ENCODE results near the gene UNC45A.

The UNC45A gene

GRCh38 chr15:90902040-90902839, 32.8 kb upstream of the UNC45A start:
- no peaks in the 10 kb centered on the region for H3K9me3 ChIP-seq (ENCODE audit: low read length)
- peak overlapping the region; percentile 64 for H3K4me3 ChIP-seq (ENCODE audit: low read depth, low read length, poor library complexity, severe bottlenecking)
- H3K79me2 ChIP-seq (ENCODE audit: insufficient read depth, low read length), result no peaks in the 10 kb centered on the region
- no peak overlapping the region for H2AFZ ChIP-seq (ENCODE audit: low read length)
- H3K36me3 ChIP-seq (ENCODE audit: insufficient read depth, low read length), result peaks cover 25% of the 10 kb centered on the region
- peak overlapping the region; percentile 0 for H3K27ac ChIP-seq (ENCODE audit: low read depth, low read length, poor library complexity, severe bottlenecking)
- peaks cover 24% of the 10 kb centered on the region for H3K4me1 ChIP-seq (ENCODE audit: insufficient read depth, low read length, severe bottlenecking)
- no peaks in the 10 kb centered on the region for H3K27me3 ChIP-seq (ENCODE audit: insufficient read depth, low read length)
- TF ChIP-seq, protein P1, sequence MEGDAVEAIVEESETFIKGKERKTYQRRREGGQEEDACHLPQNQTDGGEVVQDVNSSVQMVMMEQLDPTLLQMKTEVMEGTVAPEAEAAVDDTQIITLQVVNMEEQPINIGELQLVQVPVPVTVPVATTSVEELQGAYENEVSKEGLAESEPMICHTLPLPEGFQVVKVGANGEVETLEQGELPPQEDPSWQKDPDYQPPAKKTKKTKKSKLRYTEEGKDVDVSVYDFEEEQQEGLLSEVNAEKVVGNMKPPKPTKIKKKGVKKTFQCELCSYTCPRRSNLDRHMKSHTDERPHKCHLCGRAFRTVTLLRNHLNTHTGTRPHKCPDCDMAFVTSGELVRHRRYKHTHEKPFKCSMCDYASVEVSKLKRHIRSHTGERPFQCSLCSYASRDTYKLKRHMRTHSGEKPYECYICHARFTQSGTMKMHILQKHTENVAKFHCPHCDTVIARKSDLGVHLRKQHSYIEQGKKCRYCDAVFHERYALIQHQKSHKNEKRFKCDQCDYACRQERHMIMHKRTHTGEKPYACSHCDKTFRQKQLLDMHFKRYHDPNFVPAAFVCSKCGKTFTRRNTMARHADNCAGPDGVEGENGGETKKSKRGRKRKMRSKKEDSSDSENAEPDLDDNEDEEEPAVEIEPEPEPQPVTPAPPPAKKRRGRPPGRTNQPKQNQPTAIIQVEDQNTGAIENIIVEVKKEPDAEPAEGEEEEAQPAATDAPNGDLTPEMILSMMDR (IDR thresholded peaks at IDR 0.05; ENCODE audit: low read length), result peak; percentile 70
- no peak for TF ChIP-seq EZH2 (IDR thresholded peaks at IDR 0.05; ENCODE audit: borderline replicate concordance, low read length)
- peak overlapping the region; percentile 59 for H3K9ac ChIP-seq (ENCODE audit: low read length)
- no peaks in the 10 kb centered on the region; the same call in 1 of the 2 replicates for H3F3A ChIP-seq (ENCODE audit: insufficient read depth, low read length)
- H3K4me2 ChIP-seq (ENCODE audit: low read length), result peak overlapping the region; percentile 71
- H4K20me1 ChIP-seq (ENCODE audit: insufficient read depth, low read length), result no peaks in the 10 kb centered on the region
- no peaks in the 10 kb centered on the region for H3K9me2 ChIP-seq (ENCODE audit: low read depth, low read length)

DNA sequence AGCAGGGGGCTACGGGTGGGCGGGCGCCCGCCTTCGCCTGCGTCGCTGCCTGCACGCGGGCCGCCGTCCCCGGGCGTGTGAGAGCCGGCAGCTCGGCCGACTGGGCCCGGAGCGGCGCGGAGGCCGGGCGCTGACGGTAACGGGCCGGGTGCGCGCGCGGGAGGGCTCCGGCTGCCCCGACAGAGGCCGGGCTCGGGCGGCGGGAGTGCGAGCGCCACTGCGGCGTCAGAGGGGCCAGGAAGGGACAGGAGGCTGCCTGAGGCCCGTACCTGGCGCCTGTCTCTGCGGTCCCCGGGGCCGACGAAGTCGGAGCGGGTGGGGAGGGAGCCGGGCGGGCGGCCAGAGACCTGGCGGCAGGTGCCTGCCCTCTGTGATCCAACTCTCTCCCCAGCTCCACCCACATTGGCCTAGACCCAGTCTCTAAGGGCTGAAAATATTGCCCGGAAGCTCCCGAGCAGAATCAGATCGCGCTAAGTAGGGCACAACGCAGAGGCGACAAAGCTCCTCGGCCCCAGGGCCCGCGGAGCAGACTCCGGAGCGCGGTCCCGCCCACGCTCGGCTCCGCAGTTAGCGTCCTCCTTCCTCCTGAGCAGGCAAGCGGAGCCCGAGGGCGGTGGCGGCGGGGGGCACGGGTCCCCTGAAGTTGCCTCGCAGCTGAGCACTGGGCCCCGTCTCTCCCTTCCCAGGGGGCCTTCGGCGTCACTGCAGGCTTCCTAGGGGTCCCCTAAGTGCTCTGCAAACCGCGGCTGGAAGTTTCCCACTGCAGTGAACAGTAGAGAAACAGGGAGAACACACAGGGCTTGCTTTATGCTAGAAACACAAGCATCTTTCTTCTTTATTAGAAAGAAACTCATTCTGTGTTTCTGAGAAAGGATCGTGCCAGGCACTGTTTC, 32.0 kb upstream of the UNC45A start, which contains the start of gene MAN2A2:
TSS of gene MAN2A2 (plus strand) at position 463 of the 893 bp plus-strand sequence. CDS start 906 bp downstream, outside the sequence.
- Histone ChIP-seq H3K9ac (ENCODE audit: low read length) (peak within 1 kb of the TSS; percentile 66), H3K4me2 (ENCODE audit: low read length) (peak within 1 kb of the TSS; percentile 87), H3K4me1 (ENCODE audit: insufficient read depth, low read length, severe bottlenecking) (peaks cover 18% of the 10 kb centered on the region), H3F3A (ENCODE audit: insufficient read depth, low read length) (peaks cover 4% of the 10 kb centered on the region), H3K36me3 (ENCODE audit: insufficient read depth, low read length) (peaks cover 34% of the 10 kb centered on the region), H3K4me3 (ENCODE audit: low read depth, low read length, poor library complexity, severe bottlenecking) (peak within 1 kb of the TSS; percentile 72), H3K79me2 (ENCODE audit: insufficient read depth, low read length) (no peaks in the 10 kb centered on the region), H3K27me3 (ENCODE audit: insufficient read depth, low read length) (no peaks in the 10 kb centered on the region), H3K27ac (ENCODE audit: low read depth, low read length, poor library complexity, severe bottlenecking) (peak within 1 kb of the TSS; percentile 67), H3K9me2 (ENCODE audit: low read depth, low read length) (no peaks in the 10 kb centered on the region), H3K9me3 (ENCODE audit: low read length) (no peaks in the 10 kb centered on the region), H4K20me1 (ENCODE audit: insufficient read depth, low read length) (no peaks in the 10 kb centered on the region), H2AFZ (ENCODE audit: low read length) (no peak within 1 kb of the TSS)
- TF ChIP-seq, protein P1 (IDR thresholded peaks at IDR 0.05; ENCODE audit: low read length), result no peak
- TF ChIP-seq EZH2 (IDR thresholded peaks at IDR 0.05; ENCODE audit: borderline replicate concordance, low read length), result no peak

DNA sequence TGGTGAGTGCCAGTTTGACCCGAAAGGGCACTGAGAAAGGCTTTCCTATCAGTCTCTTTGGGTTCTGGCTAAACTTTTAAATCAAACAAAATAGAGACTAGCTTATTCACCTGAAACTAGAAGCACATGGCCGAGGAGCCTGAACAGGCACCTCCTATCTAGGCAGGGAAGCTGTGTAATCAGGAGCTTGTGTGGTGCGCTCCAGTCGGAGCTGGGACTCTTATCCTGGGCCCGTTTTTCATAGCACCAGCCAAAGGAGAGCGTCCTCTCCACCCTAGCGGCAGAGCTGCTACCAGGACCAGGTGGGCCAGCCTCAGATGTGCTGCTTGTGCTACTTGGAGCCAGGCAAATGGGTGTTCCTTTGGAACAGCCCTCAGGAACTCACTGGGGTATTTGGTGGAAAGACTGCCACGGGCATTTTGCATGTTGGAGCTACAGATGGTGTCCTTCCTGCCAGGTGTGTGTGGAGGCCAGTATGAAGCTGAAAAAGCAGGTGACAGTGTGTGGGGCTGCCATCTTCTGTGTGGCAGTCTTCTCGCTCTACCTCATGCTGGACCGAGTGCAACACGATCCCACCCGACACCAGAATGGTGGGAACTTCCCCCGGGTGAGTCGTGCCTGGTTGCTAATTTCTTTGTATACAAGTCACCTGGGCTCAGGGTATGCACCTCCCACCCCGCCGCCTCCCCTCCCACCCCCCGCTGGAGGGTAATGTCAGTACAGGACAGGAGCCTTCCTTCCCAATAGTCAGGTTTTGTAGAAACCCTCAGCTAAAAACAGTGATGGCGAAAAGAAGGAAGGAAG, 31.1 kb upstream of the UNC45A start:
- Histone ChIP-seq H3K4me3 (ENCODE audit: low read depth, low read length, poor library complexity, severe bottlenecking) (peak overlapping the region; percentile 72), H3K4me2 (ENCODE audit: low read length) (peak overlapping the region; percentile 87), H3K9ac (ENCODE audit: low read length) (peak overlapping the region; percentile 66), H3K27me3 (ENCODE audit: insufficient read depth, low read length) (no peaks in the 10 kb centered on the region), H3K9me3 (ENCODE audit: low read length) (no peaks in the 10 kb centered on the region), H3K9me2 (ENCODE audit: low read depth, low read length) (no peaks in the 10 kb centered on the region), H3K36me3 (ENCODE audit: insufficient read depth, low read length) (peaks cover 35% of the 10 kb centered on the region), H2AFZ (ENCODE audit: low read length) (no peak overlapping the region), H4K20me1 (ENCODE audit: insufficient read depth, low read length) (no peaks in the 10 kb centered on the region), H3K79me2 (ENCODE audit: insufficient read depth, low read length) (no peaks in the 10 kb centered on the region), H3F3A (ENCODE audit: insufficient read depth, low read length) (peaks cover 4% of the 10 kb centered on the region; the same call in 1 of the 2 replicates), H3K27ac (ENCODE audit: low read depth, low read length, poor library complexity, severe bottlenecking) (peak overlapping the region; percentile 67), H3K4me1 (ENCODE audit: insufficient read depth, low read length, severe bottlenecking) (peaks cover 18% of the 10 kb centered on the region)
- TF ChIP-seq EZH2 (IDR thresholded peaks at IDR 0.05; ENCODE audit: borderline replicate concordance, low read length), result no peak
- TF ChIP-seq, protein P1 (IDR thresholded peaks at IDR 0.05; ENCODE audit: low read length), result peak; percentile 5; the same call in 1 of the 2 replicates

Data from OCI-LY1 (cell line).